NCI-H1930 (cell line): Measurements from ENCODE around the gene PRDM8.
A peak's percentile ranks its signal among the peaks of the same experiment; 100 is the strongest.
"Not testable (repeated sequence)": the region's sequence is repeated elsewhere in the genome, so short reads cannot be mapped to it uniquely, and the experiment has no call there.

ENCODE experiments used
- DNase-seq, 2 experiments: peaks; one replicate each; lab custom pipeline; 2025; lab: John Stamatoyannopoulos, UW

The PRDM8 gene

GRCh38 chr4:80228460-80228859 lies 31.2 kb downstream of the PRDM8 start:
- no peak for DNase-seq

- no peak for DNase-seq
Measured at GRCh38 chr4:80229128-80229527, 31.8 kb downstream of the PRDM8 start.

DNA sequence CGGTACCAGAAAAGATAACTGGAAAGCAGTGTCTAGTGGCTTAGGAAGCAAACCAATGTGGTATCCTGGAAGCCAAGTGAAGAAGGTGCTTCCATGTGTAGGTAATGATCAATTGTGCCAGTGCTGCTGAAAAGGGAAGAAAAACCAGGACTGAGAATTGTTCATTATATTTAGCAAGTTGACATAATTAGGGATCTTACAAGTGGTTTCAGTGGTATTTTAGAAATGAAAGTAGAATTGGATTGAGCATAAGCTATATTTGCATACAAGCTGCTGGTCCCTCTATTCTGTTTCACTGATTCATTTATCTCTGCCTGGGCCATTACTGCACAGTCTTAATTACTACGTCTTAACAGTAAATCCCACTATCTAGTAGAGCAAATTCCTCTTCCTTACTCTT lies 32.3 kb downstream of the PRDM8 start:
- DNase-seq: no peak

- no peak for DNase-seq
Measured at GRCh38 chr4:80231180-80231579, 33.9 kb downstream of the PRDM8 start.

DNA sequence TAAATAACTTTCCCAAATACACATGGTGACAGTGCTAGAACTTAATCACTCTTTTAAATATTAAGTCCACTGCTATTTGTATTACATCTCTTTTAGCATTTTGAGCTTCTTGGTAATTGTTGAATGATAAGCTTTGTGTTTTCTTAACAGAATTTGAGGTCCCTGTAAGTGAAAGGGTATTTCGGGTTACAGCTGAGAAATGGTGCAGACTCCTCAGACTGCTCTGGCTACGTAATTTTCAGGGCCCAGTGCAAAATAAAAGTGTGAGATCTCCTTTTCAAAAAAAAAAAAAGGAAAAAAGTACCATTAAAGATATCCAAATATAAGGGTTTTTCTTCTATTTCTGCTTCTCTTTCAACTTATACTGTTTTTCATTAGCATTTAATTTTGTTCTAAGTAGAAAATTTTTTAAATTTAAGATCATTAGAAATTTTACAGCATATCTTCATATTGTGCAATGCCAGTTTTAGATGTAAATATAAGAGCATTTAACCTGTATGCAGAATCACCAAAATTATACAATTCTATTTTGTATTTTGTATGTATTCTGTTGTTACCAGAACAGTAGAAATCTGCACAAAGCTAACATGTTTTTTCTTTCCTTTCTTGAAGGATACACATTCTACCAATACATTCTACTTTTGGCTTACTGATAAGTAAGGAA lies 35.5 kb downstream of the PRDM8 start:
- no peak for DNase-seq

DNA sequence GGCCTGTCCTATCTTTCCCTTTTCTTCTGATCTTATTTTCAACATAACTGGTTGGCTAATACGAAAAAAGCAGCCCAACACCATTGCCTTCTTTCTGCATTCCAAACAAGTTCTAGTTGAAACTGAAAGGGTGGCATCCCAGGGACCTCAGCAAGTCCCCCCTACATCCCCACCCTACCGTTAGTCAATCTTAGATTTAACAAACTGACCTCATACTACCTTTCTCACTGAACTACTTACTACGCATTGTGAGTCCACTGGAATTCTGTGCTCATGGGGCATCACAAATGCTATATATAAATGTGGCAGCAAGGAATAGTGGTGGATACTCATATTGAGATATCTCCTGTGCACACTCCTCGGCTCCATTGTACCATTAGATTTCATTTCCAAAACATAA lies 36.1 kb downstream of the PRDM8 start:
- no peak for DNase-seq

DNA sequence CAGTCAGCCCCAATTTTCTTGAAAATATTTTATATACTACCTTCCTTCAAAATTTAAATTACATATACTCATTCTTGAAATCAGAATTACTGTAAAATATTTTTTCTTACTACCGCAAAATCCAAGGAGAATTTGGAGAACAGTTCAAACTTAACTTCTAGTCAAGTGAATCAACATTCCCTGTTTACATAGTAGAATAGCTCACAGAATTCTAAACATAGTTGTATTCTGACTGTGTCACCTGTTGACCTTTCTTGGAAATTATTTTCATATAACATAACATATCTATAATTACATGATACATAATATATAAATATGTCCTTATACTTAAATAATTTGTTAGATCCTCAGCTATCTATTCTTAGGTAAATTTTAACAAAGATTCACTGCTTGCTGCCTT lies 38.1 kb downstream of the PRDM8 start:
- no peak for DNase-seq

- no peak for DNase-seq
Measured at GRCh38 chr4:80237992-80238391, 40.7 kb downstream of the PRDM8 start.

GRCh38 chr4:80239480-80240150 lies 42.3 kb downstream of the PRDM8 start:
- DNase-seq: no peak

GRCh38 chr4:80240976-80241375 lies 43.7 kb downstream of the PRDM8 start:
- no peak for DNase-seq

DNA sequence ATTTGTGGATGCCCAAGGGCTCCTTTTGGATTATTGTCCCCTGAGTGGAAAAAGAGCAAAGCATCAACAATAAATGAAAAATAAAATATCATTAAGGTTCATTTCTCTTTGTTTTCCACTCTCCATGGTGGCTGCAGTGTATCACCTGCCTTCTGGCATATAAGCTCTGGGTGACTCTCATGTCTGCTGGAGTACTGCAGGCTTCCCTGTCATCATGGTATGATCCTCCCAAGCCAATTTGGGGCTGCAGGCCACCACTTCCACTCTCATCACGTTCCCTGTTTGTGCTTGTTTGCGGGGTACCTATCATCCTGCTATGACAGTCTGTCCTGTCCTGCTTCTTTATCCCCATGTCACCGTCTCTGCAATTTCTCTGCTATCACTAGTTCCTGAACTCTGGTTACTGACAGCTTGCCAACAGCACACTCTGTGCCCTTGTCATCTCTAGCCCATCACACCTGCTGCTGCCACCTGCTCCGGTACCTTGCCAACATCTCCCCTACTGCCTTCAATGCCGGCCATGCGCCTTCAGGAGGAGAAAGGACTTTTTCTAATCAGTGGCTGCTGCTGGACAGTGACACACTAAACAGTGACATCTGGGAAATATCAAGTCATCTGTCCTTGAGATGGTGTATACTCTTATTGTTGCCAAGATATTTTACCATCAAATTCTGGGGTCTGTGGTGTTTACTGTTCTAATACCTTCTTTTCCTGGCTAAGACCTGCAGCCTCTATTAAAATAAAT lies 46.1 kb downstream of the PRDM8 start:
- peak in 1 of 2 experiments; percentile 20 for DNase-seq

DNA sequence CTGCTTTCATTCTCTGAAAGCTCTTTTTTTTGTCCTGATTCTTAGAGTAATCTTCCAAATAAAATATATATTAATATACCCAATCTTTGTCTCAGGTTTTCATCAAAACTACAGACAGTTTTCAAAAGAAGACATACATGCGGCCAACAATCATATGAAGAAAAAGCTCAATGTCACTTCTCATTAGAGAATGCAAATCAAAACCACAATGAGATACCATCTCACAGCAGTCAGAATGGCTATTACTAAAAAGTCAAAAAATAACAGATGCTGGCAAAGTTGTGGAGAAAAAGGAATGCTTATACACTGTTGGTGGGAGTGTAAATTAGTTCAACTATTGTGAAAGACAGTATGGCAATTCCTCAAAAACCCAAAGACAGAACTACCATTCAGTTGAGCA lies 50.2 kb downstream of the PRDM8 start:
- not testable (repeated sequence) for DNase-seq

DNA sequence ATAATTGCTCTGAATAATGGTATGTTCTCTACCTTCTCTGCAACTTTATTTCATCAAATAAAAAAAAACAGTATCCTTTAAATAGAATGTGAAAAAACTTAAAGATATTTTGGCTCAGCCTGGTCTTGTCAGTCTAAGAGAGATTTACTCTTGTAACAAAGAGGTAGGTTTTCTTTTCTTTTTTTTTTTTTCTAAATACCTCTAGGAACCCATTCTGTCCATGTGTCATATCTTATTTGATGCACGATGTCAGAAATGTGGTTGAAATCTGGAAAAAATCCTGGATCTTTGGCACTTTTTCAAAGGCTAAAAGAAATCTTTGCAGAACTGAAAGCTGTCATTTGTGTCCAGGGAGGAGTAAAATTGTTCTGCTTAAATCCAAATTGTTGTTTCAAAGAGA lies 51.8 kb downstream of the PRDM8 start:
- no peak for DNase-seq

GRCh38 chr4:80252427-80252826 lies 55.1 kb downstream of the PRDM8 start:
- DNase-seq: no peak

GRCh38 chr4:80252953-80253352 lies 55.6 kb downstream of the PRDM8 start:
- no peak for DNase-seq

GRCh38 chr4:80253510-80253909 lies 56.2 kb downstream of the PRDM8 start:
- no peak for DNase-seq
